ENCODE data around the gene EGLN2.
"Not testable (repeated sequence)": the region's sequence is repeated elsewhere in the genome, so short reads cannot be mapped to it uniquely, and the experiment has no call there.

Gene EGLN2

DNA sequence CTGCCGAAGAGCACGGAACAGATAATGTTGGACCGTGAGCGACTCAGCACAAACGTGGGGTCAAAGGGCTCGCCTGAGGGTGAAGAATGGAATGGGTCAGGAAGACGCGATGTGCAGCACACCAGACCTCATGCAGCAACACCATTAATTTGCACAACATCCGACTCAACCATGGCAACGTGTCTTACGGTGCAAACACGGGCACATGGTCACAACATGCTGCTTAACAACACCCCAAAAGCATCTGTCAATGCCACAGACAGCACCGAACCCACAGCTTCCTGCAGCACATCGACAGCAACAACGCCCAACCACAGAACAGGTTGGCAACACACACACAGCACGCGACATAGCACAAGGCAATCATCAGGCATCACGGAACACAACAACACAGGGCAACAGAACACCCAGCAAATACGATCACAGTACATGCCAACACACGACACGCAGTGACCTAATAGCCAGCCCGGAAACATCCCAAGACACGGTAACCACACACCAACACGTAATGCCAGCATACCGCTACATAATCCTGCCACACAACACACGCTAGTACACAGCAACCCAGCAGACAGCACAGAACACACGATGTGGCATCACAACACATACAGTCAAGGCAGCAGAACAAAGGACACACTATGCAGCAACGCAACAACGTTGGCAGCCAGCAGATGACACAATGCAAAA, 27.9 kb downstream of the EGLN2 start:
- H3K27ac ChIP-seq (ENCODE audit: low read depth, low read length); H3K36me3 ChIP-seq (ENCODE audit: insufficient read depth, low read length); H3K9ac ChIP-seq (ENCODE audit: low read length); H3K9me3 ChIP-seq (ENCODE audit: low read length); H3K4me3 ChIP-seq (ENCODE audit: low read depth in 1 of 2, low read length in 2 of 2); H3K27me3 ChIP-seq (ENCODE audit: control insufficient read depth in 1 of 2, insufficient read depth in 2 of 2, low read length in 2 of 2): not testable (repeated sequence)
- H3K4me1 ChIP-seq (ENCODE audit: insufficient read depth, low read length) = peaks cover 16% of the 10 kb centered on the region

DNA sequence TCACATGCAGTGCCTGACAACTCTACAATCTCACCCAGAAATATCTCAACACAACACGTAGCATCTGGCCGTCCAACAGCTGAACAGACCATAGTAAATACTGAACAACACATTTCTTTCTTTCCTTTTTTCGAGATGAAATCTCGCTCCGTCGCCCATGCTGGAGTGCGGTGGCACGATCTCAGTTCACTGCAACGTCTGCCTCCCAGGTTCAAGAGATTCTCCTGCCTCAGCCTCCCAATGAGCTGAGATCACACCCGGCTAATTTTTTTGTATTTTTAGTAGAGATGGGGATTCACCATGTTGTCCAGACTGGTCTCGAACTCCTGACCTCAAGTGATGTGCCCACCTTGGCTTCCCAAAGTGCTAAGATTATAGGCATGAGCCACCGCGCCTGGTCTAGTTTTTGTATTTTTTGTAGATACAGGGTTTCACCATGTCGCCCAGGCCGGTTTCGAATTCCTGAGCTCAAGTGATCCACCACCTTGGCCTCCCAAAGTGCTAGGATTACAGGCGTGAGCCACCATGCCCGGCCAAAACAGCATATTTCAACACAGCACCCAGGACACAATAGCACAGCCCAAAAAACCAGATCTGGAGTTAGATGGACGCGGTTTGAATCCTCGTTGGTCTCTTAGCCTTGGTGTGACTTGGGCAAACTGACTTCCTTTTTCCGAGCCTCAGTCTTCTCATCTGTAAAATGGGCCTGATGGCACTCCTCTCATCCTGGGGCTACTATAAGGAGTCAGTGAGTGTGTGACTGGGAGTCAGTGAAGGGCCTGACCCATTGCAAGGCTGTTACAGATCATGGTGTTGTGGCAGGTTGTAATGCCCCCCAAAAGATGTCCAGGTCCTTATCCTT, 28.6 kb downstream of the EGLN2 start:
- Histone ChIP-seq H3K27me3 (ENCODE audit: control insufficient read depth in 1 of 2, insufficient read depth in 2 of 2, low read length in 2 of 2) (no peaks in the 10 kb centered on the region), H3K36me3 (ENCODE audit: insufficient read depth, low read length) (peaks cover 9% of the 10 kb centered on the region), H3K4me1 (ENCODE audit: insufficient read depth, low read length) (peaks cover 13% of the 10 kb centered on the region), H3K27ac (ENCODE audit: low read depth, low read length) (no peak overlapping the region), H3K4me3 (ENCODE audit: low read depth in 1 of 2, low read length in 2 of 2) (no peak overlapping the region), H3K9me3 (ENCODE audit: low read length) (no peaks in the 10 kb centered on the region), H3K9ac (ENCODE audit: low read length) (no peak overlapping the region)

GRCh38 chr19:40829205-40829604, 30.2 kb downstream of the EGLN2 start:
- Histone ChIP-seq H3K36me3 (ENCODE audit: insufficient read depth, low read length) (peaks cover 9% of the 10 kb centered on the region), H3K9me3 (ENCODE audit: low read length) (no peaks in the 10 kb centered on the region), H3K4me1 (ENCODE audit: insufficient read depth, low read length) (peaks cover 6% of the 10 kb centered on the region), H3K27ac (ENCODE audit: low read depth, low read length) (no peak overlapping the region), H3K4me3 (ENCODE audit: low read depth in 1 of 2, low read length in 2 of 2) (no peak overlapping the region), H3K27me3 (ENCODE audit: control insufficient read depth in 1 of 2, insufficient read depth in 2 of 2, low read length in 2 of 2) (no peaks in the 10 kb centered on the region), H3K9ac (ENCODE audit: low read length) (no peak overlapping the region)

DNA sequence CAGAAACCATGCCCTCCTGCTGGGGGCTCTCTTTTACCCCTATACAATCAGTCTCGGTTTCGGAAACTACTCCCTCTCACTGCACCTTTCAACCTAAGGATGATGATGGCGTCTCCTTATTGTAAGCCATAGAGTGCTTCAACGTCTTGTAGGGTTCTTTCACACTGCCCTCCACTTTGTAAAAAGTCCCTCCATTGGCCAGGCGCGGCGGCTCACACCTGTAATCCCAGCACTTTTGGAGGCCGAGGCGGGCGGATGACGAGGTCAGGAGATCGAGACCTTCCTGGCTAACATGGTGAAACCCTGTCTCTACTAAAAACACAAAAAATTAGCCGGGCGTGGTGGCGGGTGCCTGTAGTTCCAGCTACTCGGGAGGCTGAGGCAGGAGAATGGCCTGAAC, 31.8 kb downstream of the EGLN2 start:
- not testable (repeated sequence) for H3K27me3 ChIP-seq (ENCODE audit: control insufficient read depth in 1 of 2, insufficient read depth in 2 of 2, low read length in 2 of 2); H3K27ac ChIP-seq (ENCODE audit: low read depth, low read length)

GRCh38 chr19:40831502-40832430, 32.8 kb downstream of the EGLN2 start:
- no peak overlapping the region for H3K27ac ChIP-seq (ENCODE audit: low read depth, low read length)
- peaks cover 6% of the 10 kb centered on the region for H3K4me1 ChIP-seq (ENCODE audit: insufficient read depth, low read length)
- H3K4me3 ChIP-seq (ENCODE audit: low read depth in 1 of 2, low read length in 2 of 2) = no peak overlapping the region

More for the DNA sequence above, 31.8 kb downstream of the EGLN2 start:
- not testable (repeated sequence) for H3K9me3 ChIP-seq (ENCODE audit: low read length); H3K36me3 ChIP-seq (ENCODE audit: insufficient read depth, low read length); H3K4me3 ChIP-seq (ENCODE audit: low read depth in 1 of 2, low read length in 2 of 2); H3K9ac ChIP-seq (ENCODE audit: low read length); H3K4me1 ChIP-seq (ENCODE audit: insufficient read depth, low read length)

DNA sequence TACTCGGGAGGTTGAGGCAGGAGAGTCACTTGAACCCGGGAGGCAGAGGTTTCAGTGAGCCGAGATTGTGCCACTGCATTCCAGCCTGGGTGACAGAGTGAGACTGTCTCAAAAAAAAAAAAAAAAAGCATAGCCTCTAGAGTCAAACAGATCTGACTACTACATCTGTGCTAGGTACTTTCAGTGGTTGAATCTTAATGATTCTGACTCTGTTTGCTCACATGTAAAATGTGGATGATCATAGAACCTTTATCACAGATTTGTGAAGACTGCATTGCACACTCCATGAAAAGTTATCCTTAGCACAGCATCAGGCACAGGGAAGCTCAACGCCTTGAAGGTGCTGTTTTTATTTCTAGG, 33.4 kb downstream of the EGLN2 start:
- not testable (repeated sequence) for H3K4me1 ChIP-seq (ENCODE audit: insufficient read depth, low read length); H3K9me3 ChIP-seq (ENCODE audit: low read length); H3K9ac ChIP-seq (ENCODE audit: low read length); H3K27me3 ChIP-seq (ENCODE audit: control insufficient read depth in 1 of 2, insufficient read depth in 2 of 2, low read length in 2 of 2); H3K27ac ChIP-seq (ENCODE audit: low read depth, low read length); H3K36me3 ChIP-seq (ENCODE audit: insufficient read depth, low read length); H3K4me3 ChIP-seq (ENCODE audit: low read depth in 1 of 2, low read length in 2 of 2)

More at GRCh38 chr19:40831502-40832430, 32.8 kb downstream of the EGLN2 start:
- no peaks in the 10 kb centered on the region for H3K9me3 ChIP-seq (ENCODE audit: low read length)
- no peaks in the 10 kb centered on the region for H3K27me3 ChIP-seq (ENCODE audit: control insufficient read depth in 1 of 2, insufficient read depth in 2 of 2, low read length in 2 of 2)
- peaks cover 7% of the 10 kb centered on the region for H3K36me3 ChIP-seq (ENCODE audit: insufficient read depth, low read length)
- no peak overlapping the region for H3K9ac ChIP-seq (ENCODE audit: low read length)

GRCh38 chr19:40833728-40834533, 34.9 kb downstream of the EGLN2 start:
- H3K4me1 ChIP-seq (ENCODE audit: insufficient read depth, low read length); H3K27me3 ChIP-seq (ENCODE audit: control insufficient read depth in 1 of 2, insufficient read depth in 2 of 2, low read length in 2 of 2); H3K9ac ChIP-seq (ENCODE audit: low read length); H3K27ac ChIP-seq (ENCODE audit: low read depth, low read length); H3K9me3 ChIP-seq (ENCODE audit: low read length); H3K4me3 ChIP-seq (ENCODE audit: low read depth in 1 of 2, low read length in 2 of 2); H3K36me3 ChIP-seq (ENCODE audit: insufficient read depth, low read length): not testable (repeated sequence)

GRCh38 chr19:40836754-40837429, 37.9 kb downstream of the EGLN2 start:
- no peaks in the 10 kb centered on the region for H3K27me3 ChIP-seq (ENCODE audit: control insufficient read depth in 1 of 2, insufficient read depth in 2 of 2, low read length in 2 of 2)
- H3K9ac ChIP-seq (ENCODE audit: low read length) = no peak overlapping the region
- no peak overlapping the region for H3K27ac ChIP-seq (ENCODE audit: low read depth, low read length)
- no peak overlapping the region for H3K4me3 ChIP-seq (ENCODE audit: low read depth in 1 of 2, low read length in 2 of 2)
- H3K9me3 ChIP-seq (ENCODE audit: low read length) = no peaks in the 10 kb centered on the region
- no peaks in the 10 kb centered on the region for H3K36me3 ChIP-seq (ENCODE audit: insufficient read depth, low read length)
- H3K4me1 ChIP-seq (ENCODE audit: insufficient read depth, low read length) = peaks cover 1% of the 10 kb centered on the region

DNA sequence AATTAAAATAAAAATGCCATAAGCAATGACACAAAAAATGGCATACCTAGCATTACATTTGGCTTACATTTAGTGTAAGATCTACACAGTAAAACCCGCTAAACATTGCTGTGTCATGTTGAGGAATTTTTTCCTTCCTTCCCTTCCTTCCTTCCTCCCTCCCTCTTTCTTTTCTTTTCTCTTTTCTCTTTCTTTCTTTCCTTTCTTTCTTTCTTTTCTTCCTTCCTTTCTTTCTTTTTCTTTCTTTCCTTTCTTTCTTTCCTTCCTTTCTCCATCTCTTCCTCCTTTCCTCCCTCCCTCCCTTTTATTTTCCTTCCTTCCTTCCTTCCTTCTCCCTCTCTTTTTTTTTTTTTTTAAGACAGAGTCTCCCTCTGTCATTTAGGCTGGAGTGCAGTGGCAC, 39.5 kb downstream of the EGLN2 start:
- H3K4me3 ChIP-seq (ENCODE audit: low read depth in 1 of 2, low read length in 2 of 2); H3K9me3 ChIP-seq (ENCODE audit: low read length); H3K36me3 ChIP-seq (ENCODE audit: insufficient read depth, low read length); H3K27me3 ChIP-seq (ENCODE audit: control insufficient read depth in 1 of 2, insufficient read depth in 2 of 2, low read length in 2 of 2); H3K9ac ChIP-seq (ENCODE audit: low read length); H3K4me1 ChIP-seq (ENCODE audit: insufficient read depth, low read length); H3K27ac ChIP-seq (ENCODE audit: low read depth, low read length): not testable (repeated sequence)

- not testable (repeated sequence) for H3K9ac ChIP-seq (ENCODE audit: low read length); H3K36me3 ChIP-seq (ENCODE audit: insufficient read depth, low read length); H3K9me3 ChIP-seq (ENCODE audit: low read length); H3K4me1 ChIP-seq (ENCODE audit: insufficient read depth, low read length); H3K27ac ChIP-seq (ENCODE audit: low read depth, low read length); H3K27me3 ChIP-seq (ENCODE audit: control insufficient read depth in 1 of 2, insufficient read depth in 2 of 2, low read length in 2 of 2); H3K4me3 ChIP-seq (ENCODE audit: low read depth in 1 of 2, low read length in 2 of 2)
Measured at GRCh38 chr19:40842012-40842411, 43.0 kb downstream of the EGLN2 start.

All from muscle layer of colon (tissue), 2 donors.